ENCODE results near the gene UBA3. TPM values are rescaled to one million over a fixed set of nuclear protein-coding genes. Genes with fewer than 3 reads are reported as not detected.
A peak's percentile ranks its signal among the peaks of the same experiment; 100 is the strongest.

The UBA3 gene
- total RNA-seq, 2 donors from 2014 or later, result 39.9 to 63.5 TPM

DNA sequence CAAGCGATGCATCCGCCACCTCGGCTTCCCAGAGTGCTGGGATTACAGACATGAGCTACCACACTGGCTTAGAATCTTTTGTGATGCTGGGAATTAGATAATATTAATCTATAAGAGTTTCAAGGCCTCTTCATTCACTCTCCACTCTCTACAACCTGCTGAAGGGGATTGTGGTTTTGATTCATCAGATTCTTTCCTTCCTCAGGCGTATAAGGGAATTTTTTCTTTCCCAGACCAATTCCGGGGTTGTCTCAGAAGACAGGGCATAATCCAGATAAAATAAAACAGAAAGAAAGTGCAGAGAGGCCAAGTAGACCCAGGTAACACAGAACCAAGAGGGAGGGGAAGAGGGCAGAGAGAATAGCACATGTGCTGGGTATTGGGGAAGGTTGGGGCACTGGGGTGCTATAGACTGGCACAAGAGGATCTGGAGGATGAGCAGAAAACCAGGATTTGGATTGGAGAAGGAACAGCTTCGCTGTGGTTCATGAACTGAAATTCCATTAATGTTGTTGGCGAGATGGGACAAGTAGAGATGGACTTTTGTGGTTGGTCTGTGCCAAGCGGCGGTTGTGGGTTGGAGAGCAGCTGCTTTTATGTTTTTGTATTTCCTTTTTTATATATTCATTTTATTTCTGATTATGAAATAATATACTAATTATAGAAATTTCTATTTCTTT lies 17.4 kb upstream of the UBA3 start:
- H3K27me3 ChIP-seq, result no peaks in the 10 kb centered on the region
- TF ChIP-seq, protein P1, sequence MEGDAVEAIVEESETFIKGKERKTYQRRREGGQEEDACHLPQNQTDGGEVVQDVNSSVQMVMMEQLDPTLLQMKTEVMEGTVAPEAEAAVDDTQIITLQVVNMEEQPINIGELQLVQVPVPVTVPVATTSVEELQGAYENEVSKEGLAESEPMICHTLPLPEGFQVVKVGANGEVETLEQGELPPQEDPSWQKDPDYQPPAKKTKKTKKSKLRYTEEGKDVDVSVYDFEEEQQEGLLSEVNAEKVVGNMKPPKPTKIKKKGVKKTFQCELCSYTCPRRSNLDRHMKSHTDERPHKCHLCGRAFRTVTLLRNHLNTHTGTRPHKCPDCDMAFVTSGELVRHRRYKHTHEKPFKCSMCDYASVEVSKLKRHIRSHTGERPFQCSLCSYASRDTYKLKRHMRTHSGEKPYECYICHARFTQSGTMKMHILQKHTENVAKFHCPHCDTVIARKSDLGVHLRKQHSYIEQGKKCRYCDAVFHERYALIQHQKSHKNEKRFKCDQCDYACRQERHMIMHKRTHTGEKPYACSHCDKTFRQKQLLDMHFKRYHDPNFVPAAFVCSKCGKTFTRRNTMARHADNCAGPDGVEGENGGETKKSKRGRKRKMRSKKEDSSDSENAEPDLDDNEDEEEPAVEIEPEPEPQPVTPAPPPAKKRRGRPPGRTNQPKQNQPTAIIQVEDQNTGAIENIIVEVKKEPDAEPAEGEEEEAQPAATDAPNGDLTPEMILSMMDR (IDR thresholded peaks at IDR 0.05), result no peak
- H3K36me3 ChIP-seq, result peaks cover 22% of the 10 kb centered on the region
- no peak overlapping the region for H3K4me3 ChIP-seq
- no peak overlapping the region for H3K27ac ChIP-seq
- DNase-seq (ENCODE audit: low spot score), result no peak
- peaks cover 0 to 81% of the 10 kb centered on the region in 2 donors for H3K4me1 ChIP-seq
- H3K9me3 ChIP-seq, result no peaks in the 10 kb centered on the region

DNA sequence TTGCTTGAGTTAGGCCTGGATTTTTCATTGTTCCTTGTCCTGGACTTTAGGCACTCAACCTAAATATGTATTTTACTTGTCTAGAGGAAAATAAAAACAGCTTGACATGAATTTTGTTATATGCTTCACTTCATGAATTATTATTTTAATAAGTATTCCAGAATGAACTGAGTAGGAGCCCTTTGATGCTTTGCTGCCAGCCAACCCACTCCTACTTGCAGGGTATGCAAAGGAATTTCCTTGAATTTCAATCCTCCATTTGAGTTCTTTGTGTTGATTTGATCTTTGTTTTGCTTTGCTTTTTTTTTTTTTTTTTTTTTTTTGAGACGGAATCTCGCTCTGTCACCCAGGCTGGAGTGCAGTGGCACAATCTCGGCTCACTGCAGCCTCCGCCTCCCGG lies 16.1 kb upstream of the UBA3 start:
- H3K27me3 ChIP-seq, result no peaks in the 10 kb centered on the region
- H3K27ac ChIP-seq, result peak overlapping the region in 1 of 2 donors; percentile 71
- no peak for DNase-seq (ENCODE audit: low spot score)
- peaks cover 0 to 84% of the 10 kb centered on the region in 2 donors for H3K4me1 ChIP-seq
- peaks cover 13% of the 10 kb centered on the region for H3K36me3 ChIP-seq
- TF ChIP-seq, protein P1 (IDR thresholded peaks at IDR 0.05), result no peak
- H3K4me3 ChIP-seq, result no peak overlapping the region
- H3K9me3 ChIP-seq, result no peaks in the 10 kb centered on the region

GRCh38 chr3:69095636-69096035 lies 15.5 kb upstream of the UBA3 start:
- DNase-seq (ENCODE audit: low spot score), result no peak
- Histone ChIP-seq H3K4me3 (no peak overlapping the region), H3K27me3 (no peaks in the 10 kb centered on the region), H3K9me3 (no peaks in the 10 kb centered on the region), H3K27ac (peak overlapping the region; percentile 16 to 71), H3K4me1 (peaks cover 0 to 90% of the 10 kb centered on the region in 2 donors), H3K36me3 (peaks cover 10% of the 10 kb centered on the region)
- TF ChIP-seq, protein P1 (IDR thresholded peaks at IDR 0.05), result no peak

DNA sequence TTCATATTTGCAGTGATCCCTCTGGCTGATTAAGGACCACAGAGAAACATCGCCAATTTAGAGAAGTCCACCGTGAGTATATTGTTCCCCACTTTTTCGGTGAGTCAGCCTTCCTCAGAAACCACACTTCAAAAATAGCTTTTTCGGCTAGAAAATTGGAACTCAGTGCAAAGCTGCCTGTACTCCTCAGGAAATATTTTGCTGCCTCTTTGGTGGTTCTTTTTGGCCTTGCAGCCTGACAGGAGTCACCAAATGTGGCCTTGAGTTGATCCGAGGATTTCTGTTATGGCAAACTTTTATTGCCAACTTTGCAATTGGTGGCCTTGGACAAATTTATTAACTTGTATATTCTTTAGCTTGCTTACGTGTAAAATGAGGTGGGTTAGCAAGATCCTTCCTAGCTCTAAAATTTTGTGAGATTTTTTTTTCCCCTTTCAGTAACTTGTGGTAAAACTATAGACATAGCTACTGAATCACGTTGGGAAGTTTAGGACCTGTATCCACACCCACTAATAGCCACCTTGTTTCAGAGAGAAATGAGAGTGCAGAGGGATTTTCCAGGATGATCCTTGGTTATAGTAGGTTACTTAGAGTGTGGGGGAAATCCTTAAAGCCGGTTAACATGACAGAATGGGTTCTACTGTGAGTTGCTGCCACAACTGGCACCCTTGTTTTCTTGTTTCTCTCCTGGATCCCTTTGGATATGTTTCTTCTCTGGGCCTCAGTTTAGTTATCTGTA lies 14.5 kb upstream of the UBA3 start:
- Histone ChIP-seq H3K4me3 (no peak overlapping the region), H3K27me3 (no peaks in the 10 kb centered on the region), H3K4me1 (peaks cover 0 to 90% of the 10 kb centered on the region in 2 donors), H3K9me3 (no peaks in the 10 kb centered on the region), H3K36me3 (no peaks in the 10 kb centered on the region), H3K27ac (peak overlapping the region; percentile 24 to 71)
- DNase-seq (ENCODE audit: low spot score), result no peak
- TF ChIP-seq, protein P1 (IDR thresholded peaks at IDR 0.05), result no peak

- Histone ChIP-seq H3K4me1 (peaks cover 0 to 97% of the 10 kb centered on the region in 2 donors), H3K4me3 (no peak overlapping the region), H3K27ac (peak overlapping the region; percentile 53 to 71), H3K9me3 (no peaks in the 10 kb centered on the region), H3K27me3 (no peaks in the 10 kb centered on the region), H3K36me3 (no peaks in the 10 kb centered on the region)
- TF ChIP-seq, protein P1 (IDR thresholded peaks at IDR 0.05), result no peak
- DNase-seq (ENCODE audit: low spot score), result no peak
These were observed 11.9 kb upstream of the UBA3 start for GRCh38 chr3:69092030-69092516.

All from right atrium auricular region (tissue), 2 donors.